ENCODE data around the gene BACE2. TPM values are rescaled to one million over a fixed set of nuclear protein-coding genes. Genes with fewer than 3 reads are reported as not detected.

The BACE2 gene
- total RNA-seq, 1 donor from 2014 or later = 16.0 TPM

DNA sequence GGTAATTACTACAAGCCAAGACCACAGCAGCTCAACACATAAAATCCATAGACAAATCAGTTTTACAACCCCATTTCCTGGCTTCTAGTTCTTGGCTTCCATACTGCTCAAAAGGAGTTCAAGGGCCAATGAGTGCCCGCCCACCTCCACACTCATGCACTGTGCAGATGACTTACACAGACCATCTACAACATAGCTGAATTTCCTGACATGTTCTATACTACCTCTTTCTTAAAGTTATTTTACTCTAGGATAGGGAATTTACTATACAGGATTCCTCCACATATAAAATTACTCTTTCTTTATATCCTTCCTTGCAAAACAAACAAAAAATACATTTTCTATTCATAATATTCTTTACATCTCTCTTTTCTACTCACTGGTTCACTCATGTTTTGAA is 14.6 kb downstream of the BACE2 start:
- no peak for DNase-seq
- H3K4me3 ChIP-seq = no peak overlapping the region
- no peaks in the 10 kb centered on the region for H3K36me3 ChIP-seq
- H3K4me1 ChIP-seq = peaks cover 19% of the 10 kb centered on the region
- H3K27me3 ChIP-seq (ENCODE audit: low read depth) = no peaks in the 10 kb centered on the region
- intact Hi-C loops (cut with micrococcal nuclease) = no loop called here
- TF ChIP-seq, protein P1, sequence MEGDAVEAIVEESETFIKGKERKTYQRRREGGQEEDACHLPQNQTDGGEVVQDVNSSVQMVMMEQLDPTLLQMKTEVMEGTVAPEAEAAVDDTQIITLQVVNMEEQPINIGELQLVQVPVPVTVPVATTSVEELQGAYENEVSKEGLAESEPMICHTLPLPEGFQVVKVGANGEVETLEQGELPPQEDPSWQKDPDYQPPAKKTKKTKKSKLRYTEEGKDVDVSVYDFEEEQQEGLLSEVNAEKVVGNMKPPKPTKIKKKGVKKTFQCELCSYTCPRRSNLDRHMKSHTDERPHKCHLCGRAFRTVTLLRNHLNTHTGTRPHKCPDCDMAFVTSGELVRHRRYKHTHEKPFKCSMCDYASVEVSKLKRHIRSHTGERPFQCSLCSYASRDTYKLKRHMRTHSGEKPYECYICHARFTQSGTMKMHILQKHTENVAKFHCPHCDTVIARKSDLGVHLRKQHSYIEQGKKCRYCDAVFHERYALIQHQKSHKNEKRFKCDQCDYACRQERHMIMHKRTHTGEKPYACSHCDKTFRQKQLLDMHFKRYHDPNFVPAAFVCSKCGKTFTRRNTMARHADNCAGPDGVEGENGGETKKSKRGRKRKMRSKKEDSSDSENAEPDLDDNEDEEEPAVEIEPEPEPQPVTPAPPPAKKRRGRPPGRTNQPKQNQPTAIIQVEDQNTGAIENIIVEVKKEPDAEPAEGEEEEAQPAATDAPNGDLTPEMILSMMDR (IDR thresholded peaks at IDR 0.05; ENCODE audit: borderline replicate concordance) = no peak
- H3K9me3 ChIP-seq (replicated peaks) = no peaks in the 10 kb centered on the region
- no peak overlapping the region for H3K27ac ChIP-seq (replicated peaks)

DNA sequence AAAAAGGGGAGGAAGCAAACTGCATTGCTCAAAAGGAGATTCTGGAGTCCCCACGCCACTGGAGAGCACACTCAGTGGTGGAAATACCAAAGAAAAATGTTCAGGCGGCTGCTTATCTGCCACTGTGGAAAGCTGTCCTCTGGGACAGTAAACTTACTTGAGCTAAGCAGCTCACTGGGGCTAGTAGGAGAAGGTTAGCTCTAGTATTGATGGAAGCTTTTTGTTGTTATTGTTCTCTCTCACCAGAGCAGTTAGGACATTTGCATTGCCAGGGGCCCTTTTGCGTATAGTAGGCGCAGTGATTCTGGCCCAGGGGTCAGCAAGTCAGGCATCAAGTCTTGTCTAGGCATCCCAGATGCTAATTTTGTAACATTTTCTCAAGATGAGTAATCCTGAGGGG is 15.6 kb downstream of the BACE2 start:
- H3K36me3 ChIP-seq = no peaks in the 10 kb centered on the region
- peaks cover 19% of the 10 kb centered on the region for H3K4me1 ChIP-seq
- peaks cover 2% of the 10 kb centered on the region for H3K9me3 ChIP-seq (replicated peaks)
- no peak for DNase-seq
- no peak overlapping the region for H3K4me3 ChIP-seq
- TF ChIP-seq, protein P1 (IDR thresholded peaks at IDR 0.05; ENCODE audit: borderline replicate concordance) = no peak
- intact Hi-C loops (cut with micrococcal nuclease) = no loop called here
- H3K27ac ChIP-seq (replicated peaks) = no peak overlapping the region
- no peaks in the 10 kb centered on the region for H3K27me3 ChIP-seq (ENCODE audit: low read depth)

DNA sequence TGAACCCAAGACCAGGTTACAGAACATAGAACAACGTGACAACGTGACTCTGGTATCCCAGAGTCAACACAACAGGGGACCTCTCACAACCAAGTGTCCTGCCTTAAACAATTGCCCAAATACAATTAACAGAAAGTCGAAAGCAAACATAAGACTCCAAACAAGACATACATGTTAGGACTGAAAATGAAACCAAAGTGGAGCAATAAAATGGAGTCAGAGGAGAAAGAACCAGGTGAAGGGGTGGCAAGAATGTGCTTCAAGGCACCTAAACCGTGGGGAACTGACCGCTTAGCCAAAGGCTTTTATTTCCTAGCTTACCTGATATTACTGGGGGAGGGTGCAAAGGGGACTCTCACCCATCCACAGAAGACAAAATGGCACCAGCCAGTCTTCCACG is 17.8 kb downstream of the BACE2 start:
- peaks cover 12% of the 10 kb centered on the region for H3K9me3 ChIP-seq (replicated peaks)
- TF ChIP-seq, protein P1 (IDR thresholded peaks at IDR 0.05; ENCODE audit: borderline replicate concordance) = no peak
- H3K4me1 ChIP-seq = peaks cover 15% of the 10 kb centered on the region
- no peak for DNase-seq
- H3K36me3 ChIP-seq = no peaks in the 10 kb centered on the region
- no peak overlapping the region for H3K4me3 ChIP-seq
- intact Hi-C loops (cut with micrococcal nuclease) = no loop called here
- H3K27me3 ChIP-seq (ENCODE audit: low read depth) = no peaks in the 10 kb centered on the region
- no peak overlapping the region for H3K27ac ChIP-seq (replicated peaks)

DNA sequence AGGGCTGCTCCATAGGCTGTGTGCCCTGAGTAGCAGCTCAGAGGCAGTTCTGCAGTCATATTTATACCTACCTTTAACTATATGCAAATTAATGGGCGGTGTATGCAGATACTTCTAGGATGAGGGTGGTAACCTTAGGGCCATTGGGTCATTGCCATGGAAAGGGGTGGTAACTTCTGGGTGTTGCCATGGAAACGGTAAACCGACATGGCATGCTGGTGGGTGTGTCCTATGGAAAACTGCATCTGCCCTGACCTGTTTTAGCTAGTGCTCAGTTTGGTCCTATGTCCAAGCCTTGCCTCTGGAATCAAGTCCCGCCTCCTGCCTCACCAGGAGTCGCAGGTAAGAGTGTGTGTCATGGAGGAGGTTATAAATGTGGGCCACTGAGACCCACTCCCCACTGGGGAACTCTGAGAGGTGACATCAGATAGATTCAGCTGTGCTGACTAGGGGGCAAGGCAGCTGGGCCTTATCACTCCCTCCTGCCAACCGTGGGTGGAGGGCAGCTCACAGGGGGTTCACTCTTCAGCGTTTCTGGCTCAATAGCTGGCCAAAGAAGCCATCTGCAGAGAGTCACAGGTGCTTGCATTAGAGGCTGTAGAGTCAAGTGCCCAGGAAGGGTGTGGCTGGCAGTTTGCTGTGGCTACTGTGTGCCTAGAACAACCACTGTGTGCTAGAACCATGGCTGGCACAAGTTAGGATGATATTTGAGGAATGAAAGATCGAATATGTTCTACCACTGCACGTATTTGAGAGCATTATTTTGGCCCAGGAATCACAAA is 19.0 kb downstream of the BACE2 start:
- TF ChIP-seq, protein P1 (IDR thresholded peaks at IDR 0.05; ENCODE audit: borderline replicate concordance) = no peak
- H3K9me3 ChIP-seq (replicated peaks) = peaks cover 12% of the 10 kb centered on the region
- peaks cover 15% of the 10 kb centered on the region for H3K4me1 ChIP-seq
- intact Hi-C loops (cut with micrococcal nuclease) = no loop called here
- no peak overlapping the region for H3K4me3 ChIP-seq
- no peak for DNase-seq
- H3K36me3 ChIP-seq = no peaks in the 10 kb centered on the region
- H3K27ac ChIP-seq (replicated peaks) = no peak overlapping the region
- H3K27me3 ChIP-seq (ENCODE audit: low read depth) = no peaks in the 10 kb centered on the region

DNA sequence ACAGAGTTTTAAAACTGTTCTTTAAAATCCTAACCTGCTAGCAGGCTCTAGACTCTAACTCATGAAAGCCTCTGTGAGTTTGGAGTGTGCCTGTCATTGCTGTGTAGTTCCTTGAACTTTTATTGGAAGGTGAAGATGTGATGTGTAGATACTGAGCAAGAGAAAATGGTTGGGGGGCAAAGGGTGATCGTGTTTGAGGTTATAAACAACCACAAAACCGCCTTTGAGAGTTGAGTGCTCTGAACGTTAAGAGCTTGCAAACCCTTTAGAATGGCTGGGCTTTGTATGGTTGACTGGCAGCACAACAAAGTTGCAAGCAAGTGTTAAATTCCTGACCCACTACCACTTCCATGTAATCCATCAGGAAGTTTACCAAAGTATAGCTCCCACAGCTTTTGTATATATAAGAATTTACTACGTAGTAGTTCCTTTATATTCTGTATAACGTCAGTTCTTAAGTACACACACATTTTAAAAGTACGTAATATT is 19.6 kb downstream of the BACE2 start:
- H3K9me3 ChIP-seq (replicated peaks) = peaks cover 12% of the 10 kb centered on the region
- H3K27ac ChIP-seq (replicated peaks) = no peak overlapping the region
- intact Hi-C loops (cut with micrococcal nuclease) = no loop called here
- H3K4me3 ChIP-seq = no peak overlapping the region
- peaks cover 15% of the 10 kb centered on the region for H3K4me1 ChIP-seq
- TF ChIP-seq, protein P1 (IDR thresholded peaks at IDR 0.05; ENCODE audit: borderline replicate concordance) = no peak
- H3K27me3 ChIP-seq (ENCODE audit: low read depth) = no peaks in the 10 kb centered on the region
- no peak for DNase-seq
- no peaks in the 10 kb centered on the region for H3K36me3 ChIP-seq

Measured in left ventricle myocardium inferior (tissue), 1 donor.